HG03025 (cell line): ENCODE results near the gene NT5C1B.

Experiments used
- ATAC-seq: cut with Tn5 transposase; IDR thresholded peaks from one replicate; pipeline ENCODE4 v1.9.1; 2021; ENCODE audit warnings: mild to moderate bottlenecking, moderate library complexity; ENCODE audit not compliant: unreplicated experiment, low FRiP score

Gene NT5C1B

DNA sequence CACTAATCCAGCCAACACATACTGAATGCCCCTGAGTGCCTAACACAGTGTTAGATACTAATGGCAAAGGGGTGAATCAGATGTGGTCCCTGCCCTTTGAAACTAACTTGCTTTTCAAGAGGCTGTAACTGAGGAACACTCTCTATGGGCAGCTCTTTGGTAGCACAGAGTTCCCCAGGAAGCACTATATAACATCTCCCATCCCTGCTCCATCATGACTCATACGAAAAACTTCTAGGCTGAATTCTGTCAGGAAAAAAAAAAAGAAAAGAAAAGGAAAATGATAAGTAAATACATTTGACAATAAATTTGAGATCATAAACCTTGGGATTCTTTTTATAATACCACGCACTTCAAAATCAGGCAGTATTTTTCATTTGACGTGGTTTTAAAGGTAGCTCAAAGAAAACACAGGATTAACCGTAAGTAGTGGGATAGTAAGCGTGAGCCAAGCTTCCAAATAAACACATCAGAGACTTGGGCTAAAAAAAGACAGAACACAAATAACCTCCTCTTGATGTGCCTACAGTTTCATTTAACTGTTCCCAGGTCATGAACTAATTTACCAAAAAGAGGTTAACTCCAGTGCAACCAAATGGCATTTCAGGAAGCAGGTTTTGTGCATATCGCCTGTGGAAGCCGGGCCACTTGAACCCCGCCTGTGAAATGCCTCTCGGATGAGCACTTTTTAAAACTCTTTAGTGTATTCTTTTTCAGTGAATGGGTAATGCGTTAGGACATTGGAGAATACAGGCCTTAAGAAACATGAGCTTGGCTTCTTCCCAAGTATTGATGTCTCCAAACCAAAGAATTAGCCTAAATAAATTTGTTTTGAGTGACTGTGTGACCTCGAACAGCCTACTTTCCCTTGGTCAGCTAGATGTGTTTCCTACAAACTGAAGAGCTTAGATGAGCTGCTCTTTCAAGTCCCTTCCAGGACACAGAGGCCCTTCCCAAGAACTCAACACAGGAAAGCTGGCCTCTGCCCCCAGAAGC lies 71.0 kb downstream of the NT5C1B start:
- ATAC-seq = no peak

GRCh38 chr2:18517386-18517785 lies 72.0 kb downstream of the NT5C1B start:
- no peak for ATAC-seq

- no peak for ATAC-seq
Observed at GRCh38 chr2:18516112-18516511, 73.3 kb downstream of the NT5C1B start.

GRCh38 chr2:18514526-18515461 lies 74.6 kb downstream of the NT5C1B start:
- ATAC-seq = no peak
